Measurements from ENCODE around the gene SLC2A4RG.

DNA sequence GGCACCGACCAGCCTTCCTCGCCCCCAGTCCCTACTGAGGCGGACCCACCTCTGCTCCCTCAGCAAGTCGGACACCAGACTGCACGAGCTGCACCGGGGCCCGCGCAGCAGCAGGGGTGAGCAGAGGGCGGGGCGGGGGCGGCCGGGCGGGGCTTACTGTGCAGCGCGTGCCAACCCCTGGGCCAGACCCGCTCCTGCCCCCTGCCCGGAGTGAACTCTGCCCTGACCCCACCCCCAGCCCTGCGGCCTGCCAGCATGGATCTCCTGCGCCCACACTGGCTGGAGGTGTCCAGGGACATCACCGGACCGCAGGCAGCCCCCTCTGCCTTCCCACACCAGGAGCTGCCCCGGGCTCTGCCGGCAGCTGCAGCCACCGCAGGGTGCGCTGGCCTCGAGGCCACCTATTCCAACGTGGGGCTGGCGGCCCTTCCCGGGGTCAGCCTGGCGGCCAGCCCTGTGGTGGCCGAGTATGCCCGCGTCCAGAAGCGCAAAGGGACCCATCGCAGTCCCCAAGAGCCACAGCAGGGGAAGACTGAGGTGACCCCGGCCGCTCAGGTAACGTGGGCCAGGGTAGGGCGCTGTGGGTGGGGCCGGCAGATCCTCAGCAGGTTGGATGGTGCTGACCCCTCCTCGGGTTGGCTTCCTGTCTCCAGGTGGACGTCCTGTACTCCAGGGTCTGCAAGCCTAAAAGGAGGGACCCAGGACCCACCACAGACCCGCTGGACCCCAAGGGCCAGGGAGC, 1.5 kb upstream of the SLC2A4RG start:
- TF ChIP-seq, protein P1, sequence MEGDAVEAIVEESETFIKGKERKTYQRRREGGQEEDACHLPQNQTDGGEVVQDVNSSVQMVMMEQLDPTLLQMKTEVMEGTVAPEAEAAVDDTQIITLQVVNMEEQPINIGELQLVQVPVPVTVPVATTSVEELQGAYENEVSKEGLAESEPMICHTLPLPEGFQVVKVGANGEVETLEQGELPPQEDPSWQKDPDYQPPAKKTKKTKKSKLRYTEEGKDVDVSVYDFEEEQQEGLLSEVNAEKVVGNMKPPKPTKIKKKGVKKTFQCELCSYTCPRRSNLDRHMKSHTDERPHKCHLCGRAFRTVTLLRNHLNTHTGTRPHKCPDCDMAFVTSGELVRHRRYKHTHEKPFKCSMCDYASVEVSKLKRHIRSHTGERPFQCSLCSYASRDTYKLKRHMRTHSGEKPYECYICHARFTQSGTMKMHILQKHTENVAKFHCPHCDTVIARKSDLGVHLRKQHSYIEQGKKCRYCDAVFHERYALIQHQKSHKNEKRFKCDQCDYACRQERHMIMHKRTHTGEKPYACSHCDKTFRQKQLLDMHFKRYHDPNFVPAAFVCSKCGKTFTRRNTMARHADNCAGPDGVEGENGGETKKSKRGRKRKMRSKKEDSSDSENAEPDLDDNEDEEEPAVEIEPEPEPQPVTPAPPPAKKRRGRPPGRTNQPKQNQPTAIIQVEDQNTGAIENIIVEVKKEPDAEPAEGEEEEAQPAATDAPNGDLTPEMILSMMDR (IDR thresholded peaks at IDR 0.05) = no peak
- TF ChIP-seq POLR2A (IDR thresholded peaks at IDR 0.05) = no peak

All from lower leg skin (tissue), 3 donors.